VCaP (cell line): ENCODE measurements around the gene SYT8.

Experiments used
- H3K27ac ChIP-seq: fragments of 450-650 bp; 2 replicates; pipeline ENCODE4 v1.5.1; 2017
- CTCF ChIP-seq: fragments of 450-650 bp; conservative IDR thresholded peaks from 2 replicates; pipeline ENCODE4 v1.5.1; 2017; ENCODE audit warnings: mild to moderate bottlenecking, moderate library complexity

The SYT8 gene

GRCh38 chr11:1834779-1835670 lies at the start of gene SYT8:
TSS of gene SYT8 (plus strand) at chr11:1834990. CDS start at chr11:1835106, 116 bp downstream.
- no peak within 1 kb of the TSS for H3K27ac ChIP-seq

GRCh38 chr11:1785749-1786413 lies 48.9 kb upstream of the SYT8 start:
- no peak overlapping the region for H3K27ac ChIP-seq
- no peak for TF ChIP-seq CTCF

More at GRCh38 chr11:1834779-1835670, at the start of gene SYT8:
- TF ChIP-seq CTCF, result no peak

- no peak for TF ChIP-seq CTCF
- H3K27ac ChIP-seq, result no peak overlapping the region
Measured at GRCh38 chr11:1786466-1786865, 48.3 kb upstream of the SYT8 start.

GRCh38 chr11:1791912-1792311 lies 42.9 kb upstream of the SYT8 start:
- no peak overlapping the region for H3K27ac ChIP-seq
- TF ChIP-seq CTCF, result no peak

- no peak for TF ChIP-seq CTCF
- no peak overlapping the region for H3K27ac ChIP-seq
Measured at GRCh38 chr11:1792461-1792860, 42.3 kb upstream of the SYT8 start.

- TF ChIP-seq CTCF, result no peak
- no peak overlapping the region for H3K27ac ChIP-seq
Measured at GRCh38 chr11:1793081-1793480, 41.7 kb upstream of the SYT8 start.

- H3K27ac ChIP-seq, result no peak overlapping the region
- TF ChIP-seq CTCF, result no peak
Measured at GRCh38 chr11:1796413-1797011, 38.3 kb upstream of the SYT8 start.
